HG03565 (cell line): ENCODE measurements around the gene PABPC3.

Experiments used
- ATAC-seq: cut with Tn5 transposase; IDR thresholded peaks from one replicate; pipeline ENCODE4 v1.9.1; 2021; ENCODE audit warnings: mild to moderate bottlenecking, moderate library complexity; ENCODE audit not compliant: unreplicated experiment

PABPC3 gene

GRCh38 chr13:25110956-25111584 lies 15.1 kb downstream of the PABPC3 start:
- no peak for ATAC-seq

GRCh38 chr13:25111585-25111956 lies 15.6 kb downstream of the PABPC3 start:
- ATAC-seq, result no peak

GRCh38 chr13:25112695-25113255 lies 16.8 kb downstream of the PABPC3 start:
- ATAC-seq, result no peak

- ATAC-seq, result peak; percentile 80
Measured at GRCh38 chr13:25114220-25114619, 18.3 kb downstream of the PABPC3 start.

- ATAC-seq, result no peak
Measured at GRCh38 chr13:25116044-25116443, 20.1 kb downstream of the PABPC3 start.

- ATAC-seq, result no peak
Measured at GRCh38 chr13:25117312-25117711, 21.4 kb downstream of the PABPC3 start.

GRCh38 chr13:25118378-25118905 lies 22.5 kb downstream of the PABPC3 start:
- no peak for ATAC-seq

GRCh38 chr13:25130944-25131343 lies 35.0 kb downstream of the PABPC3 start:
- no peak for ATAC-seq

GRCh38 chr13:25131881-25132420 lies 36.0 kb downstream of the PABPC3 start:
- ATAC-seq, result no peak

GRCh38 chr13:25132751-25133390 lies 36.9 kb downstream of the PABPC3 start:
- ATAC-seq, result no peak

GRCh38 chr13:25135896-25136295 lies 40.0 kb downstream of the PABPC3 start:
- no peak for ATAC-seq

- ATAC-seq, result no peak
Measured at GRCh38 chr13:25136880-25137787, 41.2 kb downstream of the PABPC3 start.

GRCh38 chr13:25137788-25138115 lies 41.8 kb downstream of the PABPC3 start:
- no peak for ATAC-seq

GRCh38 chr13:25141042-25141441 lies 45.1 kb downstream of the PABPC3 start:
- ATAC-seq, result no peak

- ATAC-seq, result no peak
Measured at GRCh38 chr13:25143706-25144105, 47.8 kb downstream of the PABPC3 start.

GRCh38 chr13:25147638-25148401 lies 51.9 kb downstream of the PABPC3 start:
- peak; percentile 78 for ATAC-seq

- peak; percentile 13 for ATAC-seq
Measured at GRCh38 chr13:25148402-25148771, 52.5 kb downstream of the PABPC3 start.
